ENCODE data around the gene PPM1M. TPM values are rescaled to one million over a fixed set of nuclear protein-coding genes. Genes with fewer than 3 reads are reported as not detected.
A peak's percentile ranks its signal among the peaks of the same experiment; 100 is the strongest.
"Not testable (repeated sequence)": the region's sequence is repeated elsewhere in the genome, so short reads cannot be mapped to it uniquely, and the experiment has no call there.

Gene PPM1M
- polyA plus RNA-seq, 3 donors from 2014 or later = 57.1 to 83.6 (median 66.8) TPM

- DNase-seq = no peak
- Mint-ChIP-seq H3K36me3 (peaks cover 9 to 32% (median 13%) of the 10 kb centered on the region in 3 donors), H3K4me1 (peaks cover 62 to 81% of the 10 kb centered on the region in 2 donors), H3K4me3 (peak overlapping the region in 2 of 5 donors; percentile 37 to 91), H3K27me3 (ENCODE audit: low read depth in 3 of 3) (peaks cover 0 to 2% (median 0%) of the 10 kb centered on the region in 3 donors), H3K27ac (peak overlapping the region; percentile 90 to 99 (median 94)), H3K9me3 (no peaks in the 10 kb centered on the region)
These were observed 24.2 kb downstream of the PPM1M start for GRCh38 chr3:52269776-52270175.

GRCh38 chr3:52270252-52270754 is 24.7 kb downstream of the PPM1M start:
- H3K4me1 Mint-ChIP-seq = peaks cover 66 to 86% of the 10 kb centered on the region in 2 donors
- peak overlapping the region; percentile 90 to 99 (median 94) for H3K27ac Mint-ChIP-seq
- H3K4me3 Mint-ChIP-seq = peak overlapping the region; percentile 37 to 91 (median 74)
- no peak for DNase-seq
- no peaks in the 10 kb centered on the region for H3K9me3 Mint-ChIP-seq
- H3K36me3 Mint-ChIP-seq = peaks cover 8 to 32% (median 13%) of the 10 kb centered on the region in 3 donors
- H3K27me3 Mint-ChIP-seq (ENCODE audit: low read depth in 3 of 3) = peaks cover 0 to 2% (median 0%) of the 10 kb centered on the region in 3 donors

- DNase-seq; H3K27me3 Mint-ChIP-seq (ENCODE audit: low read depth in 3 of 3); H3K9me3 Mint-ChIP-seq: not testable (repeated sequence)
- Mint-ChIP-seq H3K4me3 (peak overlapping the region; percentile 71 to 91 (median 75)), H3K36me3 (peaks cover 5 to 24% (median 12%) of the 10 kb centered on the region in 3 donors), H3K27ac (peak overlapping the region; percentile 90 to 99 (median 94)), H3K4me1 (peaks cover 78 to 90% of the 10 kb centered on the region in 2 donors)
These were observed 26.6 kb downstream of the PPM1M start for GRCh38 chr3:52272172-52272571.

- H3K4me1 Mint-ChIP-seq = peaks cover 78 to 89% of the 10 kb centered on the region in 2 donors
- peak overlapping the region in 4 of 5 donors; percentile 12 to 50 (median 30) for H3K4me3 Mint-ChIP-seq
- no peaks in the 10 kb centered on the region for H3K9me3 Mint-ChIP-seq
- H3K27me3 Mint-ChIP-seq (ENCODE audit: low read depth in 3 of 3) = peaks cover 0 to 10% (median 6%) of the 10 kb centered on the region in 3 donors
- DNase-seq = no peak
- peaks cover 5 to 18% (median 10%) of the 10 kb centered on the region in 3 donors for H3K36me3 Mint-ChIP-seq
- peak overlapping the region; percentile 58 to 99 (median 88) for H3K27ac Mint-ChIP-seq
These were observed 27.3 kb downstream of the PPM1M start for GRCh38 chr3:52272831-52273230.

GRCh38 chr3:52274781-52275180 is 29.2 kb downstream of the PPM1M start:
- Mint-ChIP-seq H3K4me1 (peaks cover 87 to 92% of the 10 kb centered on the region in 2 donors), H3K36me3 (peaks cover 0 to 13% (median 5%) of the 10 kb centered on the region in 3 donors), H3K27me3 (ENCODE audit: low read depth in 3 of 3) (peaks cover 7 to 28% (median 18%) of the 10 kb centered on the region in 3 donors), H3K27ac (peak overlapping the region in 5 of 6 donors; percentile 53 to 99 (median 95)), H3K4me3 (peak overlapping the region; percentile 36 to 98 (median 93))
- H3K9me3 Mint-ChIP-seq, DNase-seq: not testable (repeated sequence)

GRCh38 chr3:52277071-52277964 is 31.8 kb downstream of the PPM1M start:
- Mint-ChIP-seq H3K36me3 (peaks cover 0 to 13% (median 5%) of the 10 kb centered on the region in 3 donors), H3K4me3 (peak overlapping the region; percentile 93 to 98 (median 93)), H3K27me3 (ENCODE audit: low read depth in 3 of 3) (peaks cover 7 to 31% (median 18%) of the 10 kb centered on the region in 3 donors), H3K9me3 (no peaks in the 10 kb centered on the region), H3K4me1 (peaks cover 82 to 90% of the 10 kb centered on the region in 2 donors), H3K27ac (peak overlapping the region; percentile 95 to 99 (median 96))
- peak; percentile 73 to 79 (median 74) for DNase-seq

- peaks cover 82 to 90% of the 10 kb centered on the region in 2 donors for H3K4me1 Mint-ChIP-seq
- H3K27ac Mint-ChIP-seq = peak overlapping the region; percentile 97 to 99 (median 99)
- H3K36me3 Mint-ChIP-seq = peaks cover 0 to 9% (median 5%) of the 10 kb centered on the region in 3 donors
- peaks cover 7 to 31% (median 18%) of the 10 kb centered on the region in 3 donors for H3K27me3 Mint-ChIP-seq (ENCODE audit: low read depth in 3 of 3)
- peak overlapping the region; percentile 93 to 98 (median 97) for H3K4me3 Mint-ChIP-seq
- no peak for DNase-seq
- no peaks in the 10 kb centered on the region for H3K9me3 Mint-ChIP-seq
These were observed 32.5 kb downstream of the PPM1M start for GRCh38 chr3:52277972-52278509.

- Mint-ChIP-seq H3K4me3 (peak within 1 kb of the TSS; percentile 93 to 98 (median 97)), H3K9me3 (no peaks in the 10 kb centered on the region), H3K4me1 (peaks cover 82 to 90% of the 10 kb centered on the region in 2 donors), H3K27ac (peak within 1 kb of the TSS; percentile 97 to 99 (median 99)), H3K27me3 (ENCODE audit: low read depth in 3 of 3) (peaks cover 7 to 31% (median 18%) of the 10 kb centered on the region in 3 donors), H3K36me3 (peaks cover 0 to 9% (median 5%) of the 10 kb centered on the region in 3 donors)
- DNase-seq = peak; percentile 95 to 97 (median 96)
These were observed 33.0 kb downstream of the PPM1M start, which contains the start of gene WDR82 for GRCh38 chr3:52278510-52279069. Gene WDR82 (minus strand): TSS chr3:52278649. CDS start chr3:52278361, 288 bp downstream.

GRCh38 chr3:52279596-52279995 is 34.0 kb downstream of the PPM1M start:
- DNase-seq = peak in 2 of 3 donors; percentile 17
- Mint-ChIP-seq H3K4me1 (peaks cover 72 to 85% of the 10 kb centered on the region in 2 donors), H3K36me3 (peaks cover 0 to 5% (median 5%) of the 10 kb centered on the region in 3 donors), H3K27ac (peak overlapping the region; percentile 97 to 99 (median 99)), H3K9me3 (no peaks in the 10 kb centered on the region), H3K27me3 (ENCODE audit: low read depth in 3 of 3) (peaks cover 7 to 29% (median 18%) of the 10 kb centered on the region in 3 donors), H3K4me3 (peak overlapping the region; percentile 93 to 98 (median 97))

- H3K4me3 Mint-ChIP-seq = peak overlapping the region in 4 of 5 donors; percentile 93 to 98 (median 95)
- peaks cover 69 to 83% of the 10 kb centered on the region in 2 donors for H3K4me1 Mint-ChIP-seq
- peaks cover 7 to 29% (median 18%) of the 10 kb centered on the region in 3 donors for H3K27me3 Mint-ChIP-seq (ENCODE audit: low read depth in 3 of 3)
- no peaks in the 10 kb centered on the region for H3K9me3 Mint-ChIP-seq
- DNase-seq = no peak
- H3K36me3 Mint-ChIP-seq = peaks cover 0 to 5% (median 4%) of the 10 kb centered on the region in 3 donors
- H3K27ac Mint-ChIP-seq = peak overlapping the region; percentile 97 to 99 (median 99)
These were observed 34.5 kb downstream of the PPM1M start for GRCh38 chr3:52280050-52280461.

- peak; percentile 59 to 65 (median 64) for DNase-seq
- no peaks in the 10 kb centered on the region for H3K9me3 Mint-ChIP-seq
- H3K27me3 Mint-ChIP-seq (ENCODE audit: low read depth in 3 of 3) = peaks cover 12 to 28% (median 23%) of the 10 kb centered on the region in 3 donors
- peaks cover 58 to 69% of the 10 kb centered on the region in 2 donors for H3K4me1 Mint-ChIP-seq
- H3K36me3 Mint-ChIP-seq = peaks cover 0 to 5% (median 0%) of the 10 kb centered on the region in 3 donors
- H3K27ac Mint-ChIP-seq = peak overlapping the region; percentile 89 to 98 (median 94)
- peak overlapping the region; percentile 66 to 79 (median 75) for H3K4me3 Mint-ChIP-seq
These were observed 36.6 kb downstream of the PPM1M start for GRCh38 chr3:52281981-52282801.

GRCh38 chr3:52283306-52283705 is 37.7 kb downstream of the PPM1M start:
- H3K9me3 Mint-ChIP-seq = no peaks in the 10 kb centered on the region
- peaks cover 17 to 28% (median 21%) of the 10 kb centered on the region in 3 donors for H3K27me3 Mint-ChIP-seq (ENCODE audit: low read depth in 3 of 3)
- H3K4me1 Mint-ChIP-seq = peaks cover 55 to 66% of the 10 kb centered on the region in 2 donors
- peak overlapping the region; percentile 86 to 97 (median 88) for H3K27ac Mint-ChIP-seq
- H3K36me3 Mint-ChIP-seq = no peaks in the 10 kb centered on the region
- no peak for DNase-seq
- peak overlapping the region in 2 of 5 donors; percentile 21 to 33 for H3K4me3 Mint-ChIP-seq

All from immature natural killer cell (primary cell).